GM08714 (cell line): ENCODE results near the gene PIAS1.
"Not testable (repeated sequence)": the region's sequence is repeated elsewhere in the genome, so short reads cannot be mapped to it uniquely, and the experiment has no call there.

Experiments used
- H3K4me3 ChIP-seq: fragments of 200-500 bp; sonication (Bioruptor generic); 2 replicates; pipeline ENCODE4 v1.5.1; 2014; ENCODE audit warnings: mild to moderate bottlenecking, low read length, inconsistent platforms
- ZNF274 ChIP-seq: IDR thresholded peaks from 2 replicates; pipeline ENCODE4 v1.6.1; 2012; ENCODE audit warnings: mild to moderate bottlenecking, low read depth, low read length

PIAS1 gene

GRCh38 chr15:68234060-68234459 is 179.9 kb downstream of the PIAS1 start:
- no peak for TF ChIP-seq ZNF274
- no peak overlapping the region for H3K4me3 ChIP-seq

GRCh38 chr15:68234520-68234919 is 180.4 kb downstream of the PIAS1 start:
- H3K4me3 ChIP-seq = not testable (repeated sequence)

GRCh38 chr15:68235022-68235421 is 180.9 kb downstream of the PIAS1 start:
- no peak overlapping the region for H3K4me3 ChIP-seq
- TF ChIP-seq ZNF274 = no peak

- H3K4me3 ChIP-seq = no peak overlapping the region
- TF ChIP-seq ZNF274 = no peak
These were observed 184.9 kb downstream of the PIAS1 start for GRCh38 chr15:68239025-68239424.

GRCh38 chr15:68241088-68241935 is 187.2 kb downstream of the PIAS1 start:
- no peak overlapping the region for H3K4me3 ChIP-seq
- TF ChIP-seq ZNF274 = no peak
